ENCODE results near the gene FRG1.
"Not testable (repeated sequence)": the region's sequence is repeated elsewhere in the genome, so short reads cannot be mapped to it uniquely, and the experiment has no call there.

The FRG1 gene

GRCh38 chr4:189940178-189941004 is at the start of gene FRG1:
FRG1 (plus strand) TSS chr4:189940872; CDS start chr4:189941010, 138 bp downstream.
- DNase-seq = peak; percentile 98

GRCh38 chr4:189897667-189898066 is 43.0 kb upstream of the FRG1 start:
- no peak for DNase-seq

- DNase-seq = not testable (repeated sequence)
Measured at GRCh38 chr4:189899481-189900015, 41.1 kb upstream of the FRG1 start.

GRCh38 chr4:189904420-189905027 is 36.1 kb upstream of the FRG1 start:
- peak; percentile 62 for DNase-seq

- DNase-seq = no peak
Measured at GRCh38 chr4:189912170-189912569, 28.5 kb upstream of the FRG1 start.

- no peak for DNase-seq
Measured at GRCh38 chr4:189917161-189917891, 23.3 kb upstream of the FRG1 start.

- DNase-seq = no peak
Measured at GRCh38 chr4:189921058-189921457, 19.6 kb upstream of the FRG1 start.

- not testable (repeated sequence) for DNase-seq
Measured at GRCh38 chr4:189926742-189927141, 13.9 kb upstream of the FRG1 start.

- no peak for DNase-seq
Measured at GRCh38 chr4:189941005-189941450, 356 bp downstream of the FRG1 start.

- not testable (repeated sequence) for DNase-seq
Measured at GRCh38 chr4:189942412-189942811, 1.7 kb downstream of the FRG1 start.

GRCh38 chr4:189944077-189944476 is 3.4 kb downstream of the FRG1 start:
- DNase-seq = not testable (repeated sequence)

GRCh38 chr4:189946906-189947305 is 6.2 kb downstream of the FRG1 start:
- not testable (repeated sequence) for DNase-seq

- not testable (repeated sequence) for DNase-seq
Measured at GRCh38 chr4:189948486-189948885, 7.8 kb downstream of the FRG1 start.

- not testable (repeated sequence) for DNase-seq
Measured at GRCh38 chr4:189969291-189969690, 28.6 kb downstream of the FRG1 start.

GRCh38 chr4:189973646-189974045 is 33.0 kb downstream of the FRG1 start:
- DNase-seq = no peak

- DNase-seq = no peak
Measured at GRCh38 chr4:189974056-189974455, 33.4 kb downstream of the FRG1 start.

GRCh38 chr4:189979196-189980047 is 38.8 kb downstream of the FRG1 start:
- peak; percentile 9 for DNase-seq

- not testable (repeated sequence) for DNase-seq
Measured at GRCh38 chr4:189980292-189980691, 39.6 kb downstream of the FRG1 start.

- no peak for DNase-seq
Measured at GRCh38 chr4:189981970-189982369, 41.3 kb downstream of the FRG1 start.

- DNase-seq = not testable (repeated sequence)
Measured at GRCh38 chr4:189983916-189984526, 43.3 kb downstream of the FRG1 start.

GRCh38 chr4:189984661-189985060 is 44.0 kb downstream of the FRG1 start:
- DNase-seq = not testable (repeated sequence)
